Measurements from ENCODE around the gene CTRB1. TPM values are rescaled to one million over a fixed set of nuclear protein-coding genes. Genes with fewer than 3 reads are reported as not detected.
A peak's percentile ranks its signal among the peaks of the same experiment; 100 is the strongest.

The CTRB1 gene
- total and polyA plus RNA-seq, 2 of the 13 experiments (the other 11 are each of a cell fraction or from before 2014, with no cell fraction given), result not detected

DNA sequence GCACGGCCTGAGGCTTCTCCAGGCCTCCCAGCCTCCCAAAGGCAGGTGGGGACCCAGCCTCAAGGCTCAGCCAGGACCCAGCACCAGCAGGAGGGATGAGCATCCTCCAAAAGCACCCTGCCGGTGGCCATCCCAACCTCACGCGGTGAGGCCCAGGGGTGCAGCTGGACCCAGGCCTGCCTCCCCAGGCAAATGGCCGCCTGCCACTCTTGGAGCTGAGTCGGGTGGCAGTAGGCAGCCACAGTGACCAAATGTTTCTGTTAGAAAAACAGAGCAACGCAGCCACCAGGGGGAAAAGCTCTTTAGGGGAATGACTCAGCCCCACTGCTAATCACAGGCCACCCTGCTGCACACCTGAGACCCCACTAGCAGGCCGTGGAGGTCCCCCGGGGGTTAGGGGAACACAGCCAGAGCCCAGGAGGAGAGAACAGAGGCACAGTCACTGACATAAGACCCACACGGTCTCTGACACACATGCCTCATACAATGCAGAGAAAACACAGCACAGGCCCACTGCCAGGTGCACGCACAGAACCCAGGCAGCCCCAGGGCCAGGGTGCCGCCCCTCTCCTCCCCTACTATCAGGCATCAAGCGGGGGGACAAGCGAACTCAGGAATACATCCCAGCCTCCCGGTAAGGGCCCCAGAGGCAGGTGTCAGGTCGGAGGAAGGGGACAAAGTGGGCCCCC, 20.2 kb downstream of the CTRB1 start (continued):
- no peak for TF ChIP-seq NFKB2 (CRISPR knock-in tag; IDR thresholded peaks at IDR 0.05; ENCODE audit: borderline replicate concordance)
- TF ChIP-seq, protein P1, sequence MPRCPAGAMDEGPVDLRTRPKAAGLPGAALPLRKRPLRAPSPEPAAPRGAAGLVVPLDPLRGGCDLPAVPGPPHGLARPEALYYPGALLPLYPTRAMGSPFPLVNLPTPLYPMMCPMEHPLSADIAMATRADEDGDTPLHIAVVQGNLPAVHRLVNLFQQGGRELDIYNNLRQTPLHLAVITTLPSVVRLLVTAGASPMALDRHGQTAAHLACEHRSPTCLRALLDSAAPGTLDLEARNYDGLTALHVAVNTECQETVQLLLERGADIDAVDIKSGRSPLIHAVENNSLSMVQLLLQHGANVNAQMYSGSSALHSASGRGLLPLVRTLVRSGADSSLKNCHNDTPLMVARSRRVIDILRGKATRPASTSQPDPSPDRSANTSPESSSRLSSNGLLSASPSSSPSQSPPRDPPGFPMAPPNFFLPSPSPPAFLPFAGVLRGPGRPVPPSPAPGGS (CRISPR knock-in tag; IDR thresholded peaks at IDR 0.05), result 0 out of 2 replicates have a peak, but pooled peaks have one; percentile 30
- TF ChIP-seq SMARCC2 (IDR thresholded peaks at IDR 0.05), result no peak
- TF ChIP-seq RBM39 (IDR thresholded peaks at IDR 0.05; ENCODE audit: low read depth, low read length, poor library complexity, severe bottlenecking), result peak; percentile 51
- no peak for TF ChIP-seq EHMT2 (IDR thresholded peaks at IDR 0.05; ENCODE audit: borderline replicate concordance, low read depth, low read length)
- peak; percentile 39; the same call in 1 of the 2 replicates for TF ChIP-seq PCBP1 (IDR thresholded peaks at IDR 0.05; ENCODE audit: borderline replicate concordance, low read depth, low read length)
- peak; percentile 26; the same call in 1 of the 2 replicates for TF ChIP-seq SMC3 (IDR thresholded peaks at IDR 0.05; ENCODE audit: low read length)
- TF ChIP-seq, protein P2, sequence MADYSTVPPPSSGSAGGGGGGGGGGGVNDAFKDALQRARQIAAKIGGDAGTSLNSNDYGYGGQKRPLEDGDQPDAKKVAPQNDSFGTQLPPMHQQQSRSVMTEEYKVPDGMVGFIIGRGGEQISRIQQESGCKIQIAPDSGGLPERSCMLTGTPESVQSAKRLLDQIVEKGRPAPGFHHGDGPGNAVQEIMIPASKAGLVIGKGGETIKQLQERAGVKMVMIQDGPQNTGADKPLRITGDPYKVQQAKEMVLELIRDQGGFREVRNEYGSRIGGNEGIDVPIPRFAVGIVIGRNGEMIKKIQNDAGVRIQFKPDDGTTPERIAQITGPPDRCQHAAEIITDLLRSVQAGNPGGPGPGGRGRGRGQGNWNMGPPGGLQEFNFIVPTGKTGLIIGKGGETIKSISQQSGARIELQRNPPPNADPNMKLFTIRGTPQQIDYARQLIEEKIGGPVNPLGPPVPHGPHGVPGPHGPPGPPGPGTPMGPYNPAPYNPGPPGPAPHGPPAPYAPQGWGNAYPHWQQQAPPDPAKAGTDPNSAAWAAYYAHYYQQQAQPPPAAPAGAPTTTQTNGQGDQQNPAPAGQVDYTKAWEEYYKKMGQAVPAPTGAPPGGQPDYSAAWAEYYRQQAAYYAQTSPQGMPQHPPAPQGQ (CRISPR knock-in tag; IDR thresholded peaks at IDR 0.05; ENCODE audit: borderline replicate concordance), result no peak
- 0 out of 2 replicates have a peak, but pooled peaks have one; percentile 2 for TF ChIP-seq POGZ (CRISPR knock-in tag; IDR thresholded peaks at IDR 0.05)
- TF ChIP-seq ZNF550 (CRISPR knock-in tag; IDR thresholded peaks at IDR 0.05; ENCODE audit: borderline replicate concordance), result peak; percentile 50; the same call in 1 of the 2 replicates
- TF ChIP-seq YY1 (IDR thresholded peaks at IDR 0.05; ENCODE audit: insufficient read depth, insufficient replicate concordance, low read depth, low read length), result peak; percentile 52
- TF ChIP-seq, protein P3, sequence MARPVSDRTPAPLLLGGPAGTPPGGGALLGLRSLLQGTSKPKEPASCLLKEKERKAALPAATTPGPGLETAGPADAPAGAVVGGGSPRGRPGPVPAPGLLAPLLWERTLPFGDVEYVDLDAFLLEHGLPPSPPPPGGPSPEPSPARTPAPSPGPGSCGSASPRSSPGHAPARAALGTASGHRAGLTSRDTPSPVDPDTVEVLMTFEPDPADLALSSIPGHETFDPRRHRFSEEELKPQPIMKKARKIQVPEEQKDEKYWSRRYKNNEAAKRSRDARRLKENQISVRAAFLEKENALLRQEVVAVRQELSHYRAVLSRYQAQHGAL (CRISPR knock-in tag; IDR thresholded peaks at IDR 0.05; ENCODE audit: not compliant biosample characterization), result no peak
- TF ChIP-seq ZNF768 (CRISPR knock-in tag; IDR thresholded peaks at IDR 0.05), result 0 out of 2 replicates have a peak, but pooled peaks have one; percentile 9
- TF ChIP-seq, protein P4, sequence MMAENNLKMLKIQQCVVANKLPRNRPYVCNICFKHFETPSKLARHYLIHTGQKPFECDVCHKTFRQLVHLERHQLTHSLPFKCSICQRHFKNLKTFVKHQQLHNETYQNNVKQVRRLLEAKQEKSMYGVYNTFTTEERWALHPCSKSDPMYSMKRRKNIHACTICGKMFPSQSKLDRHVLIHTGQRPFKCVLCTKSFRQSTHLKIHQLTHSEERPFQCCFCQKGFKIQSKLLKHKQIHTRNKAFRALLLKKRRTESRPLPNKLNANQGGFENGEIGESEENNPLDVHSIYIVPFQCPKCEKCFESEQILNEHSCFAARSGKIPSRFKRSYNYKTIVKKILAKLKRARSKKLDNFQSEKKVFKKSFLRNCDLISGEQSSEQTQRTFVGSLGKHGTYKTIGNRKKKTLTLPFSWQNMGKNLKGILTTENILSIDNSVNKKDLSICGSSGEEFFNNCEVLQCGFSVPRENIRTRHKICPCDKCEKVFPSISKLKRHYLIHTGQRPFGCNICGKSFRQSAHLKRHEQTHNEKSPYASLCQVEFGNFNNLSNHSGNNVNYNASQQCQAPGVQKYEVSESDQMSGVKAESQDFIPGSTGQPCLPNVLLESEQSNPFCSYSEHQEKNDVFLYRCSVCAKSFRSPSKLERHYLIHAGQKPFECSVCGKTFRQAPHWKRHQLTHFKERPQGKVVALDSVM (CRISPR knock-in tag; IDR thresholded peaks at IDR 0.05), result 0 out of 2 replicates have a peak, but pooled peaks have one; percentile 4
- peak; percentile 53 for TF ChIP-seq RBM22 (optimal IDR thresholded peaks at IDR 0.05; ENCODE audit: low read length)
- TF ChIP-seq, protein P5, sequence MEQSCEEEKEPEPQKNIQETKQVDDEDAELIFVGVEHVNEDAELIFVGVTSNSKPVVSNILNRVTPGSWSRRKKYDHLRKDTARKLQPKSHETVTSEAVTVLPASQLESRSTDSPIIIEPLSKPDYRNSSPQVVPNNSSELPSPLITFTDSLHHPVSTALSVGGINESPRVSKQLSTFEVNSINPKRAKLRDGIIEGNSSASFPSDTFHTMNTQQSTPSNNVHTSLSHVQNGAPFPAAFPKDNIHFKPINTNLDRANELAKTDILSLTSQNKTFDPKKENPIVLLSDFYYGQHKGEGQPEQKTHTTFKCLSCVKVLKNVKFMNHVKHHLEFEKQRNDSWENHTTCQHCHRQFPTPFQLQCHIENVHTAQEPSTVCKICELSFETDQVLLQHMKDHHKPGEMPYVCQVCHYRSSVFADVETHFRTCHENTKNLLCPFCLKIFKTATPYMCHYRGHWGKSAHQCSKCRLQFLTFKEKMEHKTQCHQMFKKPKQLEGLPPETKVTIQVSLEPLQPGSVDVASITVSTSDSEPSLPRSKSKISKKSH (CRISPR knock-in tag; IDR thresholded peaks at IDR 0.05; ENCODE audit: borderline replicate concordance), result 0 out of 2 replicates have a peak, but pooled peaks have one; percentile 13
- TF ChIP-seq AGO2 (optimal IDR thresholded peaks at IDR 0.05; ENCODE audit: low read depth, low read length), result peak; percentile 27
- TF ChIP-seq, protein P6, sequence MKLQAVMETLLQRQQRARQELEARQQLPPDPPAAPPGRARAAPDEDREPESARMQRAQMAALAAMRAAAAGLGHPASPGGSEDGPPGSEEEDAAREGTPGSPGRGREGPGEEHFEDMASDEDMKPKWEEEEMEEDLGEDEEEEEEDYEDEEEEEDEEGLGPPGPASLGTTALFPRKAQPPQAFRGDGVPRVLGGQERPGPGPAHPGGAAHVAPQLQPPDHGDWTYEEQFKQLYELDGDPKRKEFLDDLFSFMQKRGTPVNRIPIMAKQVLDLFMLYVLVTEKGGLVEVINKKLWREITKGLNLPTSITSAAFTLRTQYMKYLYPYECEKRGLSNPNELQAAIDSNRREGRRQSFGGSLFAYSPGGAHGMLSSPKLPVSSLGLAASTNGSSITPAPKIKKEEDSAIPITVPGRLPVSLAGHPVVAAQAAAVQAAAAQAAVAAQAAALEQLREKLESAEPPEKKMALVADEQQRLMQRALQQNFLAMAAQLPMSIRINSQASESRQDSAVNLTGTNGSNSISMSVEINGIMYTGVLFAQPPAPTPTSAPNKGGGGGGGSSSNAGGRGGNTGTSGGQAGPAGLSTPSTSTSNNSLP (IDR thresholded peaks at IDR 0.05; ENCODE audit: low read depth, low read length), result no peak
